ENCODE data around the gene DOCK4. TPM values are rescaled to one million over a fixed set of nuclear protein-coding genes. Genes with fewer than 3 reads are reported as not detected.

DOCK4 gene
- total RNA-seq, 1 experiment from 2014 or later = 20.4 TPM

- Mint-ChIP-seq H3K9me3 (peaks cover 15% of the 10 kb centered on the region), H3K4me3 (no peak overlapping the region), H3K27ac (no peak overlapping the region), H3K4me1 (no peaks in the 10 kb centered on the region), H3K36me3 (peaks cover 6% of the 10 kb centered on the region), H3K27me3 (ENCODE audit: low read depth) (no peaks in the 10 kb centered on the region; the same call in 1 of the 2 replicates)
- TF ChIP-seq, protein P1, sequence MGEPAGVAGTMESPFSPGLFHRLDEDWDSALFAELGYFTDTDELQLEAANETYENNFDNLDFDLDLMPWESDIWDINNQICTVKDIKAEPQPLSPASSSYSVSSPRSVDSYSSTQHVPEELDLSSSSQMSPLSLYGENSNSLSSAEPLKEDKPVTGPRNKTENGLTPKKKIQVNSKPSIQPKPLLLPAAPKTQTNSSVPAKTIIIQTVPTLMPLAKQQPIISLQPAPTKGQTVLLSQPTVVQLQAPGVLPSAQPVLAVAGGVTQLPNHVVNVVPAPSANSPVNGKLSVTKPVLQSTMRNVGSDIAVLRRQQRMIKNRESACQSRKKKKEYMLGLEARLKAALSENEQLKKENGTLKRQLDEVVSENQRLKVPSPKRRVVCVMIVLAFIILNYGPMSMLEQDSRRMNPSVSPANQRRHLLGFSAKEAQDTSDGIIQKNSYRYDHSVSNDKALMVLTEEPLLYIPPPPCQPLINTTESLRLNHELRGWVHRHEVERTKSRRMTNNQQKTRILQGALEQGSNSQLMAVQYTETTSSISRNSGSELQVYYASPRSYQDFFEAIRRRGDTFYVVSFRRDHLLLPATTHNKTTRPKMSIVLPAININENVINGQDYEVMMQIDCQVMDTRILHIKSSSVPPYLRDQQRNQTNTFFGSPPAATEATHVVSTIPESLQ (CRISPR knock-in tag; IDR thresholded peaks at IDR 0.05) = no peak
- TF ChIP-seq, protein P2, sequence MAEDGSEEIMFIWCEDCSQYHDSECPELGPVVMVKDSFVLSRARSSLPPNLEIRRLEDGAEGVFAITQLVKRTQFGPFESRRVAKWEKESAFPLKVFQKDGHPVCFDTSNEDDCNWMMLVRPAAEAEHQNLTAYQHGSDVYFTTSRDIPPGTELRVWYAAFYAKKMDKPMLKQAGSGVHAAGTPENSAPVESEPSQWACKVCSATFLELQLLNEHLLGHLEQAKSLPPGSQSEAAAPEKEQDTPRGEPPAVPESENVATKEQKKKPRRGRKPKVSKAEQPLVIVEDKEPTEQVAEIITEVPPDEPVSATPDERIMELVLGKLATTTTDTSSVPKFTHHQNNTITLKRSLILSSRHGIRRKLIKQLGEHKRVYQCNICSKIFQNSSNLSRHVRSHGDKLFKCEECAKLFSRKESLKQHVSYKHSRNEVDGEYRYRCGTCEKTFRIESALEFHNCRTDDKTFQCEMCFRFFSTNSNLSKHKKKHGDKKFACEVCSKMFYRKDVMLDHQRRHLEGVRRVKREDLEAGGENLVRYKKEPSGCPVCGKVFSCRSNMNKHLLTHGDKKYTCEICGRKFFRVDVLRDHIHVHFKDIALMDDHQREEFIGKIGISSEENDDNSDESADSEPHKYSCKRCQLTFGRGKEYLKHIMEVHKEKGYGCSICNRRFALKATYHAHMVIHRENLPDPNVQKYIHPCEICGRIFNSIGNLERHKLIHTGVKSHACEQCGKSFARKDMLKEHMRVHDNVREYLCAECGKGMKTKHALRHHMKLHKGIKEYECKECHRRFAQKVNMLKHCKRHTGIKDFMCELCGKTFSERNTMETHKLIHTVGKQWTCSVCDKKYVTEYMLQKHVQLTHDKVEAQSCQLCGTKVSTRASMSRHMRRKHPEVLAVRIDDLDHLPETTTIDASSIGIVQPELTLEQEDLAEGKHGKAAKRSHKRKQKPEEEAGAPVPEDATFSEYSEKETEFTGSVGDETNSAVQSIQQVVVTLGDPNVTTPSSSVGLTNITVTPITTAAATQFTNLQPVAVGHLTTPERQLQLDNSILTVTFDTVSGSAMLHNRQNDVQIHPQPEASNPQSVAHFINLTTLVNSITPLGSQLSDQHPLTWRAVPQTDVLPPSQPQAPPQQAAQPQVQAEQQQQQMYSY (CRISPR knock-in tag; IDR thresholded peaks at IDR 0.05) = no peak
- no peak for TF ChIP-seq CBFB (CRISPR knock-in tag; IDR thresholded peaks at IDR 0.05; ENCODE audit: low read depth)
- TF ChIP-seq ZNF423 (CRISPR knock-in tag; IDR thresholded peaks at IDR 0.05) = no peak
- no peak for TF ChIP-seq ZNF317 (CRISPR knock-in tag; IDR thresholded peaks at IDR 0.05; ENCODE audit: borderline replicate concordance, low read depth)
- no peak for TF ChIP-seq KAT7 (CRISPR knock-in tag; IDR thresholded peaks at IDR 0.05; ENCODE audit: borderline replicate concordance)
- no peak for TF ChIP-seq TEAD1 (CRISPR knock-in tag; IDR thresholded peaks at IDR 0.05)
- no peak for TF ChIP-seq EMX1 (CRISPR knock-in tag; IDR thresholded peaks at IDR 0.05)
- TF ChIP-seq STAT6 (CRISPR knock-in tag; conservative IDR thresholded peaks at IDR 0.05; ENCODE audit: low read depth) = no peak
- no peak for TF ChIP-seq TEAD4 (CRISPR knock-in tag; IDR thresholded peaks at IDR 0.05)
- CTCF ChIA-PET = interaction anchor here (0.7 to 2.8 kb wide), 2 partner anchors 18 to 188 kb away, joined by 3 to 8 read pairs; no protein-coding TSS in a partner anchor
- no peak for DNase-seq (ENCODE audit: low spot score)
- POLR2A ChIA-PET = no interaction called here
- ATAC-seq = no peak
Measured at GRCh38 chr7:111711426-111712065, 494.7 kb downstream of the DOCK4 start.

GRCh38 chr7:111710839-111711380 lies 495.3 kb downstream of the DOCK4 start:
- Mint-ChIP-seq H3K4me3 (no peak overlapping the region), H3K27me3 (ENCODE audit: low read depth) (no peaks in the 10 kb centered on the region; the same call in 1 of the 2 replicates), H3K9me3 (peaks cover 13% of the 10 kb centered on the region), H3K4me1 (no peaks in the 10 kb centered on the region), H3K27ac (no peak overlapping the region), H3K36me3 (peaks cover 3% of the 10 kb centered on the region)
- ATAC-seq (no peak), DNase-seq (ENCODE audit: low spot score) (no peak)
- ChIA-PET POLR2A (no interaction called here), CTCF (interaction anchor here (2.8 kb wide), 1 partner anchor 19 kb away, joined by 8 read pairs; no protein-coding TSS in a partner anchor)
- TF ChIP-seq SP1 (CRISPR knock-in tag; conservative IDR thresholded peaks at IDR 0.05) = no peak
- TF ChIP-seq ZNF263 (CRISPR knock-in tag; IDR thresholded peaks at IDR 0.05; ENCODE audit: low read depth) = no peak
- TF ChIP-seq, protein P3, sequence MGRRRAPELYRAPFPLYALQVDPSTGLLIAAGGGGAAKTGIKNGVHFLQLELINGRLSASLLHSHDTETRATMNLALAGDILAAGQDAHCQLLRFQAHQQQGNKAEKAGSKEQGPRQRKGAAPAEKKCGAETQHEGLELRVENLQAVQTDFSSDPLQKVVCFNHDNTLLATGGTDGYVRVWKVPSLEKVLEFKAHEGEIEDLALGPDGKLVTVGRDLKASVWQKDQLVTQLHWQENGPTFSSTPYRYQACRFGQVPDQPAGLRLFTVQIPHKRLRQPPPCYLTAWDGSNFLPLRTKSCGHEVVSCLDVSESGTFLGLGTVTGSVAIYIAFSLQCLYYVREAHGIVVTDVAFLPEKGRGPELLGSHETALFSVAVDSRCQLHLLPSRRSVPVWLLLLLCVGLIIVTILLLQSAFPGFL (CRISPR knock-in tag; IDR thresholded peaks at IDR 0.05; ENCODE audit: borderline replicate concordance) = no peak
- no peak for TF ChIP-seq ZNF425 (CRISPR knock-in tag; conservative IDR thresholded peaks at IDR 0.05)
- no peak for TF ChIP-seq GTF2I (CRISPR knock-in tag; conservative IDR thresholded peaks at IDR 0.05)
- no peak for TF ChIP-seq ZNF423 (CRISPR knock-in tag; IDR thresholded peaks at IDR 0.05)
- TF ChIP-seq NFATC4 (CRISPR knock-in tag; IDR thresholded peaks at IDR 0.05) = no peak
- no peak for TF ChIP-seq PRRX2 (CRISPR knock-in tag; IDR thresholded peaks at IDR 0.05)
- TF ChIP-seq KAT7 (CRISPR knock-in tag; IDR thresholded peaks at IDR 0.05; ENCODE audit: borderline replicate concordance) = no peak
- TF ChIP-seq, protein P4, sequence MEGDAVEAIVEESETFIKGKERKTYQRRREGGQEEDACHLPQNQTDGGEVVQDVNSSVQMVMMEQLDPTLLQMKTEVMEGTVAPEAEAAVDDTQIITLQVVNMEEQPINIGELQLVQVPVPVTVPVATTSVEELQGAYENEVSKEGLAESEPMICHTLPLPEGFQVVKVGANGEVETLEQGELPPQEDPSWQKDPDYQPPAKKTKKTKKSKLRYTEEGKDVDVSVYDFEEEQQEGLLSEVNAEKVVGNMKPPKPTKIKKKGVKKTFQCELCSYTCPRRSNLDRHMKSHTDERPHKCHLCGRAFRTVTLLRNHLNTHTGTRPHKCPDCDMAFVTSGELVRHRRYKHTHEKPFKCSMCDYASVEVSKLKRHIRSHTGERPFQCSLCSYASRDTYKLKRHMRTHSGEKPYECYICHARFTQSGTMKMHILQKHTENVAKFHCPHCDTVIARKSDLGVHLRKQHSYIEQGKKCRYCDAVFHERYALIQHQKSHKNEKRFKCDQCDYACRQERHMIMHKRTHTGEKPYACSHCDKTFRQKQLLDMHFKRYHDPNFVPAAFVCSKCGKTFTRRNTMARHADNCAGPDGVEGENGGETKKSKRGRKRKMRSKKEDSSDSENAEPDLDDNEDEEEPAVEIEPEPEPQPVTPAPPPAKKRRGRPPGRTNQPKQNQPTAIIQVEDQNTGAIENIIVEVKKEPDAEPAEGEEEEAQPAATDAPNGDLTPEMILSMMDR (IDR thresholded peaks at IDR 0.05) = no peak
- no peak for TF ChIP-seq SMAD4 (CRISPR knock-in tag; IDR thresholded peaks at IDR 0.05)
